ENCODE data around the gene BLOC1S3. TPM values are rescaled to one million over a fixed set of nuclear protein-coding genes. Genes with fewer than 3 reads are reported as not detected.

Gene BLOC1S3
- total RNA-seq, 1 donor from 2014 or later = 12.5 TPM

GRCh38 chr19:45169602-45170001 lies 9.0 kb upstream of the BLOC1S3 start:
- Histone ChIP-seq H3K9me3 (no peaks in the 10 kb centered on the region), H3K4me1 (peaks cover 32% of the 10 kb centered on the region), H3K36me3 (no peaks in the 10 kb centered on the region), H3K27ac (no peak overlapping the region), H3K27me3 (no peaks in the 10 kb centered on the region), H3K4me3 (no peak overlapping the region)
- no peak for TF ChIP-seq POLR2A (IDR thresholded peaks at IDR 0.05)
- TF ChIP-seq POLR2AphosphoS5 (IDR thresholded peaks at IDR 0.05; ENCODE audit: insufficient read depth in 1 of 2, low read depth in 1 of 2) = no peak
- TF ChIP-seq CTCF (IDR thresholded peaks at IDR 0.05) = no peak
- intact Hi-C loops (cut with DNase I) = no loop called here
- no peak for DNase-seq (ENCODE audit: extremely low spot score in 2 of 2)

GRCh38 chr19:45170146-45171106 lies 8.2 kb upstream of the BLOC1S3 start:
- no peak for DNase-seq (ENCODE audit: extremely low spot score in 2 of 2)
- TF ChIP-seq POLR2A (IDR thresholded peaks at IDR 0.05) (no peak), POLR2AphosphoS5 (IDR thresholded peaks at IDR 0.05; ENCODE audit: insufficient read depth in 1 of 2, low read depth in 1 of 2) (no peak), CTCF (IDR thresholded peaks at IDR 0.05) (no peak)
- Histone ChIP-seq H3K4me1 (peaks cover 27% of the 10 kb centered on the region), H3K9me3 (no peaks in the 10 kb centered on the region), H3K4me3 (no peak overlapping the region), H3K36me3 (no peaks in the 10 kb centered on the region), H3K27ac (no peak overlapping the region), H3K27me3 (no peaks in the 10 kb centered on the region)
- intact Hi-C loops (cut with DNase I) = no loop called here

GRCh38 chr19:45171211-45171623 lies 7.4 kb upstream of the BLOC1S3 start:
- peak overlapping the region; percentile 9 for H3K27ac ChIP-seq
- no peak overlapping the region for H3K4me3 ChIP-seq
- no peaks in the 10 kb centered on the region for H3K36me3 ChIP-seq
- intact Hi-C loops (cut with DNase I) = no loop called here
- no peaks in the 10 kb centered on the region for H3K9me3 ChIP-seq
- no peak for DNase-seq (ENCODE audit: extremely low spot score in 2 of 2)
- TF ChIP-seq CTCF (IDR thresholded peaks at IDR 0.05) (no peak), POLR2AphosphoS5 (IDR thresholded peaks at IDR 0.05; ENCODE audit: insufficient read depth in 1 of 2, low read depth in 1 of 2) (no peak), POLR2A (IDR thresholded peaks at IDR 0.05) (no peak)
- no peaks in the 10 kb centered on the region for H3K27me3 ChIP-seq
- H3K4me1 ChIP-seq = peaks cover 22% of the 10 kb centered on the region

GRCh38 chr19:45172173-45172572 lies 6.4 kb upstream of the BLOC1S3 start:
- Histone ChIP-seq H3K4me3 (no peak overlapping the region), H3K27me3 (no peaks in the 10 kb centered on the region), H3K9me3 (no peaks in the 10 kb centered on the region), H3K36me3 (no peaks in the 10 kb centered on the region), H3K4me1 (peaks cover 29% of the 10 kb centered on the region), H3K27ac (no peak overlapping the region)
- DNase-seq (ENCODE audit: extremely low spot score in 2 of 2) = no peak
- intact Hi-C loops (cut with DNase I) = no loop called here
- no peak for TF ChIP-seq POLR2AphosphoS5 (IDR thresholded peaks at IDR 0.05; ENCODE audit: insufficient read depth in 1 of 2, low read depth in 1 of 2)
- TF ChIP-seq CTCF (IDR thresholded peaks at IDR 0.05) = no peak
- no peak for TF ChIP-seq POLR2A (IDR thresholded peaks at IDR 0.05)
